Body of pancreas (tissue), 4 donors: ENCODE measurements around the gene EML6.

Source experiments
- POLR2A ChIP-seq, 3 donors: fragments of 450-650 bp; IDR thresholded peaks; one replicate each; pipeline ENCODE4 v1.6.1; 2016; ENCODE audit warnings: antibody characterized with exemption in 3 of 3, mild to moderate bottlenecking in 2 of 3
- TF ChIP-seq, protein P1 (sequence below), 7 experiments: fragments of 450-650 bp in 4 of 7; fragments of 200-600 bp in 3 of 7; sonication (generic) in 3 of 7; IDR thresholded peaks; one replicate each; pipeline ENCODE4 v1.5.1; 2016 to 2019; ENCODE audit warnings: antibody characterized with exemption in 7 of 7

DNA sequence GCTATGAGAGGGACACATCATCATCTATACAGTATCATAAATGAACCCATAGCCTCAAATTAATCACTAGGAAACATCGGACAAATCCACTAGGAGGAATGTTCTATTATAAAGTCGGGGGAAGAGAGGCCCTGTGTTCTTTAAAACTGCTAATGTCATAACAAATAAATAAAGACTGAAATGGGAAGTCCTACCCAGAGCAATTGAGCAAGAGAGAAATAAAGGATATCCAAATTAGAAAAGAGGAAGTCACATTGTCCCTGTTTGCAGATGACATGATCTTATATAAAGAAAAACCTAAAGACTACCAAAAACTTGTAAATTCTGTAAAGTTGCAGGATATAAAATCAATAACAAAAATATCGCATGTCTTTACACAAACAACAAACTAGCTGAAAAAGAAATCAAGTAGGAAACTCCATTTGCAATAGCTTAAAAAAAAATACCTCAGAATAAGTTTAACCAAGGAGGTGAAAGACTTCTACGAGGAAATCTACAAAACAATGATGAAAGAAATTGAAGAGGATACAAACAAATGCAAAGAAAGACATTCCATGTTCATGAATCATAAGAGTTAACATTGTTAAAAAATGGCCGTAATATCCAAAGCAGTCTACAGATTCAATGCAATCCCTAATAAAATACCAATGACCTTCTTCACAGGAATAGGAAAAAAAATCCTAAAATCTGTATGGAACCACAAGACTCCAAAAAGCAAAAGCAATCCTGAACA, 296.2 kb downstream of the EML6 start:
- TF ChIP-seq, protein P1, sequence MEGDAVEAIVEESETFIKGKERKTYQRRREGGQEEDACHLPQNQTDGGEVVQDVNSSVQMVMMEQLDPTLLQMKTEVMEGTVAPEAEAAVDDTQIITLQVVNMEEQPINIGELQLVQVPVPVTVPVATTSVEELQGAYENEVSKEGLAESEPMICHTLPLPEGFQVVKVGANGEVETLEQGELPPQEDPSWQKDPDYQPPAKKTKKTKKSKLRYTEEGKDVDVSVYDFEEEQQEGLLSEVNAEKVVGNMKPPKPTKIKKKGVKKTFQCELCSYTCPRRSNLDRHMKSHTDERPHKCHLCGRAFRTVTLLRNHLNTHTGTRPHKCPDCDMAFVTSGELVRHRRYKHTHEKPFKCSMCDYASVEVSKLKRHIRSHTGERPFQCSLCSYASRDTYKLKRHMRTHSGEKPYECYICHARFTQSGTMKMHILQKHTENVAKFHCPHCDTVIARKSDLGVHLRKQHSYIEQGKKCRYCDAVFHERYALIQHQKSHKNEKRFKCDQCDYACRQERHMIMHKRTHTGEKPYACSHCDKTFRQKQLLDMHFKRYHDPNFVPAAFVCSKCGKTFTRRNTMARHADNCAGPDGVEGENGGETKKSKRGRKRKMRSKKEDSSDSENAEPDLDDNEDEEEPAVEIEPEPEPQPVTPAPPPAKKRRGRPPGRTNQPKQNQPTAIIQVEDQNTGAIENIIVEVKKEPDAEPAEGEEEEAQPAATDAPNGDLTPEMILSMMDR (IDR thresholded peaks at IDR 0.05): no peak
- no peak for TF ChIP-seq POLR2A (IDR thresholded peaks at IDR 0.05)
